HCT116 (cell line): ENCODE results near the gene VASH2. TPM values are rescaled to one million over a fixed set of nuclear protein-coding genes. Genes with fewer than 3 reads are reported as not detected.

Source experiments
- ATAC-seq: fragments of 200-7000 bp; cut with Tn5 transposase; 2 replicates; pipeline ENCODE4 v1.9.1; 2020; ENCODE audit warnings: mild to moderate bottlenecking, moderate library complexity
- BruUV-seq: library from RNA; stranded (reverse); fragments of 400-500 nt; replicated peaks from 2 replicates; lab custom pipeline; 2021; lab: Mats Ljungman, UMichigan
- CTCF ChIA-PET: fragments of 300-600 bp; sonication (Branson Sonifier 250); formaldehyde crosslinking; loops from one replicate; lab custom pipeline; 2021; ENCODE audit warnings: antibody characterized with exemption; lab: Charles Lee
- POLR2A ChIA-PET: fragments of 300-600, 350-600 bp; sonication (Branson Sonifier 250); formaldehyde crosslinking; loops from one replicate; lab custom pipeline; 2021; ENCODE audit warnings: antibody characterized with exemption; lab: Charles Lee
- RAD21 ChIA-PET, 2 experiments: fragments of 300-600 bp; sonication (Branson Sonifier 250); formaldehyde crosslinking; loops; one replicate each; lab custom pipeline; 2023; ENCODE audit warnings: low total read pairs in 2 of 2; ENCODE audit not compliant: uncharacterized antibody in 2 of 2, unreplicated experiment in 2 of 2, low non-redundant PET in 1 of 2; lab: Charles Lee
- DNase-seq: peaks from one replicate; pipeline ENCODE4 v3.0.0-alpha.2; 2010; ENCODE audit warnings: low read depth, low spot score
- H2AFZ ChIP-seq: fragments of 200-600 bp; shearing (Covaris generic), sonication (generic); 2 replicates; pipeline ENCODE4 v1.6.1; 2017; ENCODE audit warnings: low read depth, mixed run types, mixed read lengths, antibody characterized with exemption, low read length; ENCODE audit not compliant: poor library complexity, severe bottlenecking
- H3K27ac ChIP-seq: 2 replicates; pipeline ENCODE4 v1.5.1; 2012; ENCODE audit warnings: low read depth, low read length
- H3K27me3 ChIP-seq: fragments of 200-600 bp; sonication (generic); 2 replicates; pipeline ENCODE4 v1.6.1; 2016; ENCODE audit warnings: mixed run types, low read length, mixed read lengths; ENCODE audit not compliant: insufficient read depth
- H3K36me3 ChIP-seq, 2 experiments: fragments of 200-500 bp in 1 of 2; fragments of 200-600 bp in 1 of 2; sonication (Bioruptor generic) in 1 of 2; sonication (generic) in 1 of 2; 2 replicates each; pipeline versions ENCODE4 v1.5.1 to v1.6.1; 2014 to 2016; ENCODE audit warnings: low read length in 2 of 2, inconsistent platforms in 1 of 2, mixed read lengths in 1 of 2, mixed run types in 1 of 2; ENCODE audit not compliant: insufficient read depth in 2 of 2, control insufficient read depth in 1 of 2
- H3K4me1 ChIP-seq, 2 experiments: fragments of 200-600 bp in 1 of 2; sonication (generic) in 1 of 2; 2 replicates each; pipeline versions ENCODE4 v1.5.1 to v1.6.1; 2012 to 2017; ENCODE audit warnings: low read length in 2 of 2, inconsistent platforms in 1 of 2, mild to moderate bottlenecking in 1 of 2, mixed read lengths in 1 of 2, mixed run types in 1 of 2, moderate library complexity in 1 of 2; ENCODE audit not compliant: insufficient read depth in 2 of 2, control insufficient read depth in 1 of 2
- H3K4me2 ChIP-seq: fragments of 200-600 bp; sonication (generic); 2 replicates; pipeline ENCODE4 v1.6.1; 2017; ENCODE audit warnings: mixed run types, low read length, mixed read lengths
- H3K4me3 ChIP-seq, 2 experiments: fragments of 200-600 bp in 1 of 2; sonication (generic) in 1 of 2; replicated peaks in 1 of 2; 2 replicates each; pipeline ENCODE4 v1.5.1; 2011 to 2016; ENCODE audit warnings: low read length in 2 of 2, control low read depth in 1 of 2, low read depth in 1 of 2, mild to moderate bottlenecking in 1 of 2, mixed read lengths in 1 of 2, mixed run types in 1 of 2
- H3K79me2 ChIP-seq: fragments of 200-600 bp; sonication (generic); 2 replicates; pipeline ENCODE4 v1.6.1; 2017; ENCODE audit warnings: mild to moderate bottlenecking, mixed run types, low read length, moderate library complexity, mixed read lengths; ENCODE audit not compliant: insufficient read depth
- H3K9ac ChIP-seq: fragments of 200-600 bp; sonication (generic); 2 replicates; pipeline ENCODE4 v1.6.1; 2016; ENCODE audit warnings: low read length, mixed read lengths
- H3K9me2 ChIP-seq: fragments of 200-600 bp; sonication (generic), shearing (Covaris generic); 2 replicates; pipeline ENCODE4 v1.6.1; 2017; ENCODE audit warnings: mixed run types, mild to moderate bottlenecking, moderate library complexity; ENCODE audit not compliant: insufficient read depth
- H3K9me3 ChIP-seq, 2 experiments: fragments of 200-500 bp in 1 of 2; fragments of 200-600 bp in 1 of 2; sonication (Bioruptor generic) in 1 of 2; sonication (generic) in 1 of 2; 2 replicates each; pipeline ENCODE4 v1.6.1; 2014 to 2017; ENCODE audit warnings: low read length in 2 of 2, mixed read lengths in 2 of 2, inconsistent platforms in 1 of 2, low read depth in 1 of 2, mild to moderate bottlenecking in 1 of 2, mixed run types in 1 of 2, moderate library complexity in 1 of 2; ENCODE audit not compliant: control insufficient read depth in 1 of 2, insufficient read depth in 1 of 2
- H4K20me1 ChIP-seq: fragments of 200-600 bp; sonication (generic), shearing (Covaris generic); 2 replicates; pipeline ENCODE4 v1.6.1; 2017; ENCODE audit warnings: mixed run types, mild to moderate bottlenecking, moderate library complexity; ENCODE audit not compliant: insufficient read depth
- CBX3 ChIP-seq: IDR thresholded peaks from 2 replicates; pipeline ENCODE4 v1.6.1; 2012; ENCODE audit warnings: low read depth
- CEBPB ChIP-seq: IDR thresholded peaks from 2 replicates; pipeline ENCODE4 v1.6.1; 2012; ENCODE audit warnings: low read depth
- EGR1 ChIP-seq: IDR thresholded peaks from 2 replicates; pipeline ENCODE4 v1.6.1; 2012; ENCODE audit warnings: low read depth
- ELF1 ChIP-seq: IDR thresholded peaks from 2 replicates; pipeline ENCODE4 v1.6.1; 2012; ENCODE audit warnings: low read depth, borderline replicate concordance
- FOSL1 ChIP-seq: IDR thresholded peaks from 2 replicates; pipeline ENCODE4 v1.6.1; 2012; ENCODE audit warnings: low read depth
- JUND ChIP-seq: IDR thresholded peaks from 2 replicates; pipeline ENCODE4 v1.6.1; 2012
- POLR2A ChIP-seq: IDR thresholded peaks from 2 replicates; pipeline ENCODE4 v1.7.0; 2011; ENCODE audit warnings: borderline replicate concordance; ENCODE audit not compliant: insufficient read depth, insufficient read length; ENCODE audit errors: extremely low read depth
- RAD21 ChIP-seq: IDR thresholded peaks from 2 replicates; pipeline ENCODE4 v1.6.1; 2012; ENCODE audit warnings: low read depth, mild to moderate bottlenecking
- SIN3A ChIP-seq: IDR thresholded peaks from 2 replicates; pipeline ENCODE4 v1.6.1; 2012; ENCODE audit warnings: low read depth
- SP1 ChIP-seq: IDR thresholded peaks from 2 replicates; pipeline ENCODE4 v1.6.1; 2012; ENCODE audit warnings: low read depth
- SRF ChIP-seq: IDR thresholded peaks from 2 replicates; pipeline ENCODE4 v1.6.1; 2012; ENCODE audit warnings: low read depth
- YY1 ChIP-seq: IDR thresholded peaks from 2 replicates; pipeline ENCODE4 v1.6.1; 2011; ENCODE audit warnings: low read length, low read depth, moderate library complexity, mild to moderate bottlenecking; ENCODE audit not compliant: insufficient replicate concordance; ENCODE audit errors: extremely low read depth
- ZFX ChIP-seq: fragments of 450-650 bp; IDR thresholded peaks from 2 replicates; pipeline ENCODE4 v1.6.1; 2017
- ZNF274 ChIP-seq: fragments of 200-500 bp; sonication (Bioruptor generic); IDR thresholded peaks from 2 replicates; pipeline ENCODE4 v1.6.1; 2014; ENCODE audit warnings: mild to moderate bottlenecking, low read depth, low read length, inconsistent platforms
- intact Hi-C: fragments of 100-400 bp; cut with micrococcal nuclease; formaldehyde crosslinking; loops from 2 replicates; pipeline ENCODE4 v1.10.0; 2022
- total RNA-seq: library from RNA; stranded (reverse); gene quantifications from one replicate; pipeline ENCODE4 v1.2.1, GENCODE V29; 2021; ENCODE audit not compliant: unreplicated experiment
- TF ChIP-seq, protein P1 (sequence below): IDR thresholded peaks from 2 replicates; pipeline ENCODE4 v1.6.1; 2012
- TF ChIP-seq, protein P2 (sequence below), 3 experiments: fragments of 200-600 bp in 1 of 3; sonication (generic) in 1 of 3; IDR thresholded peaks in 2 of 3; conservative IDR thresholded peaks in 1 of 3; 2 replicates each; pipeline ENCODE4 v1.5.1; 2012 to 2017; ENCODE audit warnings: low read depth in 2 of 3, low read length in 2 of 3, antibody characterized with exemption in 1 of 3, borderline replicate concordance in 1 of 3, control low read depth in 1 of 3, mild to moderate bottlenecking in 1 of 3, mixed read lengths in 1 of 3, mixed run types in 1 of 3, moderate library complexity in 1 of 3; ENCODE audit not compliant: insufficient read depth in 1 of 3
- TF ChIP-seq, protein P3 (sequence below): IDR thresholded peaks from 2 replicates; pipeline ENCODE4 v1.6.1; 2011; ENCODE audit warnings: mild to moderate bottlenecking, low read length, moderate library complexity; ENCODE audit not compliant: insufficient replicate concordance; ENCODE audit errors: extremely low read depth
- TF ChIP-seq, protein P4 (sequence below): IDR thresholded peaks from 2 replicates; pipeline ENCODE4 v1.6.1; 2012

Gene VASH2
- total RNA-seq, 1 experiment from 2014 or later: 5.7 TPM

DNA sequence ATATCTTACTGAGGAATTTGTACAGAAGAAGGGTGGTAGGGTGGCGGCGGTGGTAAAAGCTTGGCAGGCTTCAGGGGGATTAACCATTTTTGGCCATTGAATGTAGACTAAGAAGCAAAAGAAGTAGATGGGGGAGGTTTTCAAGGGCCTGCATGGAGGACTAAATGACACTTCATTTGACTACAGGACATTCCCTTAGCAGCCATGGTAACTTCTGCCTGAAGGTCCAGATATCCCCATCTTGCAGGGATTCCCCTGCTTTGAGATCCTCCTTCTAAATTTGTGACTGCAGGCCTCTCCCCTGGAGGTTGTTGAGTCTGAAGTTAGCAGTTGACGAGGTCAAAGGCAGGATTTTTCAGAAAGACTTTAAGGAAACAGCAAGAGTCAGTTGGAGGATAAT is 4.8 kb downstream of the VASH2 start:
- no peak for DNase-seq
- H3K79me2 ChIP-seq: no peaks in the 10 kb centered on the region
- no peaks in the 10 kb centered on the region for H3K27me3 ChIP-seq
- intact Hi-C loops: no loop called here
- no peak for ATAC-seq
- H3K27ac ChIP-seq: no peak overlapping the region
- ChIA-PET POLR2A (no interaction called here), CTCF (no interaction called here), RAD21 (no interaction called here)
- H3K9me2 ChIP-seq: no peaks in the 10 kb centered on the region
- no peak overlapping the region for H2AFZ ChIP-seq
- no peaks in the 10 kb centered on the region for H3K9me3 ChIP-seq
- H3K4me1 ChIP-seq: peaks cover 0 to 8% of the 10 kb centered on the region in 2 experiments; a peak in 2 of 4 replicates
- H4K20me1 ChIP-seq: no peaks in the 10 kb centered on the region
- BruUV-seq: no TSS peak
- H3K36me3 ChIP-seq: 0 out of 4 replicates have a peak, but pooled peaks cover 0 to 2% of the 10 kb centered on the region in 2 experiments
- TF ChIP-seq CEBPB (no peak), ZFX (no peak), JUND (no peak)
- TF ChIP-seq, all 23 proteins: peak for 0
- H3K4me2 ChIP-seq: no peak overlapping the region
- H3K4me3 ChIP-seq: no peak overlapping the region
- no peak overlapping the region for H3K9ac ChIP-seq

DNA sequence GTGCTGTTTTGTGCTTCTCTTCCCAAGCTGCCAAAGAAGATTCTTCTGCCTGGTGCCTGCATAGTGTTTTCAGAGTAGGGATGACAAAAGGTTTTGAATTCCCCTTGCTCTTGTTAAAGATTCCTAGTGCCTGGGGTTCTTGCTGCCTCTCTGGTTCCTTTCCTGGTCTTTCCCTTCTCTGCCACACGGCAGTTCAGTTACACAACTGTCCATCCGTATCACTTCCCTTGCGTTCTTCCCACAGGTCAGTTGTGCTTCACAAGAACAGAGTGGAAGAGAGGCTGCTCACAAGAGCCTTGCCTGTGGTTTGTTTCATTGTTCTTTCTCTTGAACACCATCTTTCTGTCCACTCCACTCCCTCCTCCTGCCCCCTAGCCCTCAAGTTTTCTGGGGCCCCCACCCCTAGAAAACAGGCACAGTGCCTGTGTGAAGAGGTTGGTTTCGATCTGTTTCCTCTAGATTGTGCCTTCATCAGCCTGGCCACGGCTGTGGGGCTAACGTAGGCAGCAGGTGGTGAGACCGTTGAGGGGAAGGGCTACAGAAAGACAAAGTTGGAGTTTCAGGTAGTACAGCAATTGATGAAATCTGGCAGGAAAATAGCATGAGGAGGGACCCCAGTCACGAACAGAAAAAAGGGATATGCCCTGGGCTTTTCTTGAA is 5.8 kb downstream of the VASH2 start:
- H3K9ac ChIP-seq: no peak overlapping the region
- no peaks in the 10 kb centered on the region for H3K79me2 ChIP-seq
- no peak overlapping the region for H3K4me2 ChIP-seq
- 0 out of 4 replicates have a peak, but pooled peaks cover 0 to 2% of the 10 kb centered on the region in 2 experiments for H3K36me3 ChIP-seq
- no peak overlapping the region for H2AFZ ChIP-seq
- no TSS peak for BruUV-seq
- CTCF ChIA-PET: no interaction called here
- H4K20me1 ChIP-seq: no peaks in the 10 kb centered on the region
- 0 out of 4 replicates have a peak, but pooled peaks cover 0 to under 1% of the 10 kb centered on the region in 2 experiments for H3K4me1 ChIP-seq
- no peaks in the 10 kb centered on the region for H3K9me2 ChIP-seq
- H3K9me3 ChIP-seq: no peaks in the 10 kb centered on the region
- intact Hi-C loops: no loop called here
- DNase-seq: no peak
- no peak overlapping the region for H3K4me3 ChIP-seq
- POLR2A ChIA-PET: no interaction called here
- RAD21 ChIA-PET: no interaction called here
- no peak for ATAC-seq
- no peak overlapping the region for H3K27ac ChIP-seq
- no peaks in the 10 kb centered on the region for H3K27me3 ChIP-seq
- TF ChIP-seq, protein P1, sequence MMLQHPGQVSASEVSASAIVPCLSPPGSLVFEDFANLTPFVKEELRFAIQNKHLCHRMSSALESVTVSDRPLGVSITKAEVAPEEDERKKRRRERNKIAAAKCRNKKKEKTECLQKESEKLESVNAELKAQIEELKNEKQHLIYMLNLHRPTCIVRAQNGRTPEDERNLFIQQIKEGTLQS: no peak
- no peak for TF ChIP-seq FOSL1
- TF ChIP-seq ZNF274: no peak
- no peak for TF ChIP-seq POLR2A
- TF ChIP-seq, protein P2, sequence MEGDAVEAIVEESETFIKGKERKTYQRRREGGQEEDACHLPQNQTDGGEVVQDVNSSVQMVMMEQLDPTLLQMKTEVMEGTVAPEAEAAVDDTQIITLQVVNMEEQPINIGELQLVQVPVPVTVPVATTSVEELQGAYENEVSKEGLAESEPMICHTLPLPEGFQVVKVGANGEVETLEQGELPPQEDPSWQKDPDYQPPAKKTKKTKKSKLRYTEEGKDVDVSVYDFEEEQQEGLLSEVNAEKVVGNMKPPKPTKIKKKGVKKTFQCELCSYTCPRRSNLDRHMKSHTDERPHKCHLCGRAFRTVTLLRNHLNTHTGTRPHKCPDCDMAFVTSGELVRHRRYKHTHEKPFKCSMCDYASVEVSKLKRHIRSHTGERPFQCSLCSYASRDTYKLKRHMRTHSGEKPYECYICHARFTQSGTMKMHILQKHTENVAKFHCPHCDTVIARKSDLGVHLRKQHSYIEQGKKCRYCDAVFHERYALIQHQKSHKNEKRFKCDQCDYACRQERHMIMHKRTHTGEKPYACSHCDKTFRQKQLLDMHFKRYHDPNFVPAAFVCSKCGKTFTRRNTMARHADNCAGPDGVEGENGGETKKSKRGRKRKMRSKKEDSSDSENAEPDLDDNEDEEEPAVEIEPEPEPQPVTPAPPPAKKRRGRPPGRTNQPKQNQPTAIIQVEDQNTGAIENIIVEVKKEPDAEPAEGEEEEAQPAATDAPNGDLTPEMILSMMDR (IDR thresholded peaks at IDR 0.05 in 2 of 3, conservative IDR thresholded peaks at IDR 0.05 in 1 of 3; ENCODE audit: borderline replicate concordance in 1 of 3, insufficient read depth in 1 of 3, low read depth in 2 of 3, low read length in 2 of 3): no peak
- no peak for TF ChIP-seq YY1
- TF ChIP-seq, protein P3, sequence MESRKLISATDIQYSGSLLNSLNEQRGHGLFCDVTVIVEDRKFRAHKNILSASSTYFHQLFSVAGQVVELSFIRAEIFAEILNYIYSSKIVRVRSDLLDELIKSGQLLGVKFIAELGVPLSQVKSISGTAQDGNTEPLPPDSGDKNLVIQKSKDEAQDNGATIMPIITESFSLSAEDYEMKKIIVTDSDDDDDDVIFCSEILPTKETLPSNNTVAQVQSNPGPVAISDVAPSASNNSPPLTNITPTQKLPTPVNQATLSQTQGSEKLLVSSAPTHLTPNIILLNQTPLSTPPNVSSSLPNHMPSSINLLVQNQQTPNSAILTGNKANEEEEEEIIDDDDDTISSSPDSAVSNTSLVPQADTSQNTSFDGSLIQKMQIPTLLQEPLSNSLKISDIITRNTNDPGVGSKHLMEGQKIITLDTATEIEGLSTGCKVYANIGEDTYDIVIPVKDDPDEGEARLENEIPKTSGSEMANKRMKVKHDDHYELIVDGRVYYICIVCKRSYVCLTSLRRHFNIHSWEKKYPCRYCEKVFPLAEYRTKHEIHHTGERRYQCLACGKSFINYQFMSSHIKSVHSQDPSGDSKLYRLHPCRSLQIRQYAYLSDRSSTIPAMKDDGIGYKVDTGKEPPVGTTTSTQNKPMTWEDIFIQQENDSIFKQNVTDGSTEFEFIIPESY: no peak
- no peak for TF ChIP-seq EGR1
- TF ChIP-seq CEBPB: no peak
- TF ChIP-seq, protein P4, sequence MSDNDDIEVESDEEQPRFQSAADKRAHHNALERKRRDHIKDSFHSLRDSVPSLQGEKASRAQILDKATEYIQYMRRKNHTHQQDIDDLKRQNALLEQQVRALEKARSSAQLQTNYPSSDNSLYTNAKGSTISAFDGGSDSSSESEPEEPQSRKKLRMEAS: no peak
- no peak for TF ChIP-seq JUND
- TF ChIP-seq RAD21: no peak
- no peak for TF ChIP-seq CBX3
- TF ChIP-seq SIN3A: no peak
- TF ChIP-seq ELF1: no peak
- no peak for TF ChIP-seq SRF
- no peak for TF ChIP-seq SP1
